Mesendoderm (in vitro differentiated cells): ENCODE results near the gene PFKL.

Experiments used
- DNase-seq: peaks from one replicate; pipeline ENCODE4 v3.0.0; 2013
- H2AK5ac ChIP-seq: 2 replicates; pipeline ENCODE4 v1.6.1; 2013; ENCODE audit warnings: low read length, inconsistent platforms
- H2BK120ac ChIP-seq: 2 replicates; pipeline ENCODE4 v1.6.1; 2013; ENCODE audit warnings: low read depth, mild to moderate bottlenecking, low read length, moderate library complexity, mixed read lengths
- H2BK15ac ChIP-seq: replicated peaks from 2 replicates; pipeline ENCODE4 v1.6.1; 2013; ENCODE audit warnings: low read depth, mild to moderate bottlenecking, moderate library complexity
- H2BK5ac ChIP-seq: 2 replicates; pipeline ENCODE4 v1.6.1; 2013; ENCODE audit warnings: low read length, inconsistent platforms
- H3K18ac ChIP-seq: 2 replicates; pipeline ENCODE4 v1.6.1; 2013; ENCODE audit warnings: mild to moderate bottlenecking, low read length, mixed read lengths
- H3K23ac ChIP-seq: one replicate; pipeline ENCODE4 v1.6.1; 2013; ENCODE audit warnings: low read length
- H3K27ac ChIP-seq: 2 replicates; pipeline ENCODE4 v1.5.1; 2013; ENCODE audit warnings: low read depth, mild to moderate bottlenecking, inconsistent platforms, low read length, moderate library complexity
- H3K27me3 ChIP-seq: 2 replicates; pipeline ENCODE4 v1.6.1; 2013; ENCODE audit warnings: low read length, control low read depth, mild to moderate bottlenecking, inconsistent platforms; ENCODE audit not compliant: insufficient read depth, poor library complexity
- H3K36me3 ChIP-seq: 2 replicates; pipeline ENCODE4 v1.6.1; 2013; ENCODE audit warnings: low read length, inconsistent platforms; ENCODE audit not compliant: control insufficient read depth, insufficient read depth
- H3K4ac ChIP-seq: one replicate; pipeline ENCODE4 v1.6.1; 2013; ENCODE audit warnings: low read depth, mild to moderate bottlenecking, low read length, moderate library complexity
- H3K4me1 ChIP-seq: 2 replicates; pipeline ENCODE4 v1.6.1; 2013; ENCODE audit warnings: low read depth, low read length, inconsistent platforms; ENCODE audit not compliant: control insufficient read depth
- H3K4me2 ChIP-seq: 2 replicates; pipeline ENCODE4 v1.6.1; 2013; ENCODE audit warnings: low read length
- H3K4me3 ChIP-seq: 2 replicates; pipeline ENCODE4 v1.5.1; 2013; ENCODE audit warnings: mild to moderate bottlenecking, low read length
- H3K56ac ChIP-seq: one replicate; pipeline ENCODE4 v1.6.1; 2013; ENCODE audit warnings: low read length
- H3K79me1 ChIP-seq: 2 replicates; pipeline ENCODE4 v1.6.1; 2013; ENCODE audit warnings: low read length, inconsistent platforms
- H3K79me2 ChIP-seq: 2 replicates; pipeline ENCODE4 v1.6.1; 2013; ENCODE audit warnings: mild to moderate bottlenecking, low read length; ENCODE audit not compliant: control insufficient read depth, insufficient read depth
- H3K9ac ChIP-seq: 2 replicates; pipeline ENCODE4 v1.6.1; 2013; ENCODE audit warnings: low read length, inconsistent platforms
- H4K5ac ChIP-seq: one replicate; pipeline ENCODE4 v1.6.1; 2013; ENCODE audit warnings: low read length
- H4K8ac ChIP-seq: one replicate; pipeline ENCODE4 v1.6.1; 2013; ENCODE audit warnings: low read depth, mild to moderate bottlenecking, control low read depth, low read length, moderate library complexity
- WGBS: extraction: QIAGEN DNeasy Blood & Tissue Kit; methylation state at CpG from one replicate; pipeline ENCODE4 v1.1.7; 2013; ENCODE audit warnings: low lambda C conversion rate, missing lambda C conversion rate; ENCODE audit not compliant: insufficient coverage; ENCODE audit errors: extremely low coverage; 5-methylcytosine and 5-hydroxymethylcytosine counted together

The PFKL gene

GRCh38 chr21:44370027-44370735 is 70.3 kb downstream of the PFKL start:
- no peak overlapping the region for H4K8ac ChIP-seq
- no peaks in the 10 kb centered on the region for H3K79me1 ChIP-seq
- H2BK15ac ChIP-seq: no peak overlapping the region
- H3K27ac ChIP-seq: no peak overlapping the region
- no peak for DNase-seq
- H3K79me2 ChIP-seq: no peaks in the 10 kb centered on the region
- no peaks in the 10 kb centered on the region for H3K27me3 ChIP-seq
- H2AK5ac ChIP-seq: no peak overlapping the region
- no peak overlapping the region for H3K18ac ChIP-seq
- no peak overlapping the region for H3K4me3 ChIP-seq
- no peak overlapping the region for H3K23ac ChIP-seq
- no peak overlapping the region for H2BK5ac ChIP-seq
- no CpG with 5 or more reads among the region's 29 CpGs for WGBS
- no peak overlapping the region for H3K56ac ChIP-seq
- no peak overlapping the region for H2BK120ac ChIP-seq
- H3K4ac ChIP-seq: no peak overlapping the region
- no peaks in the 10 kb centered on the region for H3K36me3 ChIP-seq
- H4K5ac ChIP-seq: no peak overlapping the region
- no peak overlapping the region for H3K4me2 ChIP-seq
- H3K4me1 ChIP-seq: no peaks in the 10 kb centered on the region
- peak overlapping the region; percentile 17 for H3K9ac ChIP-seq

DNA sequence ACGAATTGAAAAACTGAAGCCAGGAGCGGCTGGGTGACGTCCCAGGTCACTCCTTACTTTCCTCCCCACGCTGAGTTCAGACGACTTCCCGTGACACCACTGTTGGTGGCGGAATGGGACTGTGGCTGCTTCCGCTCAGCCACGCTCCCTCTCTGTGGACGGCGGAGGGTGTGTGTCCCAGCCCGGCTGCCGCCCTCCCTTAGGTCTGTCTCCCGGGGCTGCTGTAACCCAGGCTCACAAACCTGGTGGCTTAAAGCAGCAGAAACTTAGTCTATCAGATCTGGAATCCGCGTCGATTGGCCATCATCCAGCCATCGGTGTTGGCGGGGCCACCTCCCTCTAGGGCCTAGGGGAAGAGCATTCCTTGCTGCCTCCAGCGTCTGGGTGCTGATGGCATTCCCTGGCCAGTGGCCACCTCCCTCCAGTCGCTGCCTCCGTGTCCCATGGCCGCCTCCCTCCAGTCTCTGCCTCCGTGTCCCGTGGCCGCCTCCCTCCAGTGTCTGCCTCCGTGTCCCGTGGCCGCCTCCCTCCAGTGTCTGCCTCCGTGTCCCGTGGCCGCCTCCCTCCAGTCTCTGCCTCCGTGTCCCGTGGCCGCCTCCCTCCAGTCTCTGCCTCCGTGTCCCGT is 71.0 kb downstream of the PFKL start:
- no peaks in the 10 kb centered on the region for H3K4me1 ChIP-seq
- H3K36me3 ChIP-seq: no peaks in the 10 kb centered on the region
- no peak overlapping the region for H3K4ac ChIP-seq
- H2AK5ac ChIP-seq: no peak overlapping the region
- no peak overlapping the region for H4K8ac ChIP-seq
- H3K56ac ChIP-seq: no peak overlapping the region
- no peak overlapping the region for H3K9ac ChIP-seq
- no peak overlapping the region for H3K4me3 ChIP-seq
- no peak overlapping the region for H3K27ac ChIP-seq
- no peaks in the 10 kb centered on the region for H3K27me3 ChIP-seq
- no peak overlapping the region for H3K23ac ChIP-seq
- WGBS: no CpG with 5 or more reads among the region's 37 CpGs
- no peaks in the 10 kb centered on the region for H3K79me1 ChIP-seq
- H2BK120ac ChIP-seq: no peak overlapping the region
- no peak overlapping the region for H2BK15ac ChIP-seq
- no peak overlapping the region for H4K5ac ChIP-seq
- no peak overlapping the region for H2BK5ac ChIP-seq
- H3K18ac ChIP-seq: no peak overlapping the region
- no peaks in the 10 kb centered on the region for H3K79me2 ChIP-seq
- H3K4me2 ChIP-seq: no peak overlapping the region
- DNase-seq: no peak

GRCh38 chr21:44371596-44371995 is 71.7 kb downstream of the PFKL start:
- Histone ChIP-seq H2AK5ac (no peak overlapping the region), H3K4ac (no peak overlapping the region), H2BK120ac (no peak overlapping the region), H3K18ac (no peak overlapping the region), H4K5ac (no peak overlapping the region), H3K4me1 (no peaks in the 10 kb centered on the region), H2BK5ac (no peak overlapping the region), H2BK15ac (no peak overlapping the region), H3K4me3 (no peak overlapping the region), H3K27me3 (no peaks in the 10 kb centered on the region), H3K79me1 (no peaks in the 10 kb centered on the region), H3K56ac (no peak overlapping the region), H3K4me2 (no peak overlapping the region), H3K27ac (no peak overlapping the region), H3K79me2 (no peaks in the 10 kb centered on the region), H4K8ac (no peak overlapping the region), H3K36me3 (no peaks in the 10 kb centered on the region), H3K9ac (no peak overlapping the region), H3K23ac (no peak overlapping the region)
- DNase-seq: no peak
- no CpG with 5 or more reads among the region's 6 CpGs for WGBS

DNA sequence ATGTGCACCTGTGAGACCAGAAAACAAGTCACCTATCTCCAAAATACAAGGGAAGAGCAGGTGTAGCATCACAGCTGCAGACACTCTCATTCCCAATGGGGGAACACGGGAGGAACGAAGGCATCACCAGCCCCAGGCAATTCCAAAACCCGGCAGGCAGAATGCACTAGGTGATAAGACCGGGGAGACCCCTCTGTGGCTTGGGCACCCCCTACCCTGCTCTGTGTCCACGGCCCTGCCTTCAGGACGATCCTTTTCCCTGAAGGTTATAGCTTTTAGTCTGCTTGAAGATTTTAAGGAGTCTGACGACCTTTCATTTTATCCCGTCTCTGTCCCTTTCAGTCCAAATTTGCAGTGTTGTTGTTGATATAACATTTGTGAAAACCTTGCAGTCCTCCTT is 72.8 kb downstream of the PFKL start:
- Histone ChIP-seq H3K27me3 (no peaks in the 10 kb centered on the region), H3K27ac (no peak overlapping the region), H4K8ac (no peak overlapping the region), H3K79me1 (no peaks in the 10 kb centered on the region), H3K23ac (no peak overlapping the region), H3K79me2 (no peaks in the 10 kb centered on the region), H3K36me3 (no peaks in the 10 kb centered on the region), H3K56ac (no peak overlapping the region), H3K4me1 (no peaks in the 10 kb centered on the region), H2BK5ac (no peak overlapping the region), H3K9ac (no peak overlapping the region), H3K18ac (no peak overlapping the region), H3K4ac (no peak overlapping the region), H3K4me3 (no peak overlapping the region), H2AK5ac (no peak overlapping the region), H3K4me2 (no peak overlapping the region), H2BK120ac (no peak overlapping the region), H2BK15ac (no peak overlapping the region), H4K5ac (no peak overlapping the region)
- WGBS: no CpG with 5 or more reads among the region's 8 CpGs
- DNase-seq: no peak

DNA sequence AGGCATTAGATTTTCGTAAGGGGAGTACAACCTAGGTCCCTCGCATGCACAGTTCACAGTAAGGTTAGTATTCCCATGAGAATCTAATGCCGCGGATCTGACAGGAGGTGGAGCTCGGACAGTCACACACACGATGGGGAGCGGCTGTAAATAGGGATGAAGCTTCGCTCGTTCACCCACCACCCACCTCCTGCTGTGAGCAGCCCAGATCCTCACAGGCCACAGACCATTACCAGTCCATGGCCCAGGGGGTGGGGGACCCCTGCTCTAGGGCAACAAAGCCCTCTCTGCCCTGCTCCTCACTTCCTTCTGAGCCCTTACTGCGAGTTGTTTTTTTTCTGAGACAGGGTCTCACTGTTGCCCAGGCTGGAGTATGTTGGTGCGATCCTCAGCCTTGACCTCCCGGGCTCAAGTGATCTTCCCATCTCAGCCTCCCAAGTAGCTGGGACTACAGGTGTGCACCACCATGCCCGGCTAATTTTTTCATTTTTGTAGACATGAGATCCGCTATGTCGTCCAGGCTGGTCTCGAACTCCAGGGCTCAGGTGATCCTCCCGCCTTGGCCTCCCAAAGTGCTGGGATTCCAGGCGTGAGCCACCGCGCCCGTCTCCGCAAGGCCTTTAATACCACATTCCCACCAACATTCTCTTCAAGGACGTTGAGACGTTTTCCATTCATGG is 74.9 kb downstream of the PFKL start:
- Histone ChIP-seq H2AK5ac (no peak overlapping the region), H3K79me2 (no peaks in the 10 kb centered on the region), H3K9ac (no peak overlapping the region), H3K36me3 (no peaks in the 10 kb centered on the region), H3K27ac (no peak overlapping the region), H3K79me1 (no peaks in the 10 kb centered on the region), H3K4me1 (no peaks in the 10 kb centered on the region), H3K27me3 (no peaks in the 10 kb centered on the region), H4K8ac (no peak overlapping the region), H2BK15ac (no peak overlapping the region), H3K23ac (no peak overlapping the region), H3K4ac (no peak overlapping the region), H3K4me2 (no peak overlapping the region), H4K5ac (no peak overlapping the region), H3K56ac (no peak overlapping the region), H2BK5ac (no peak overlapping the region), H3K18ac (no peak overlapping the region), H2BK120ac (no peak overlapping the region), H3K4me3 (no peak overlapping the region)
- no CpG with 5 or more reads among the region's 24 CpGs for WGBS
- DNase-seq: no peak
